ENCODE data around the gene CNPPD1.

The CNPPD1 gene

DNA sequence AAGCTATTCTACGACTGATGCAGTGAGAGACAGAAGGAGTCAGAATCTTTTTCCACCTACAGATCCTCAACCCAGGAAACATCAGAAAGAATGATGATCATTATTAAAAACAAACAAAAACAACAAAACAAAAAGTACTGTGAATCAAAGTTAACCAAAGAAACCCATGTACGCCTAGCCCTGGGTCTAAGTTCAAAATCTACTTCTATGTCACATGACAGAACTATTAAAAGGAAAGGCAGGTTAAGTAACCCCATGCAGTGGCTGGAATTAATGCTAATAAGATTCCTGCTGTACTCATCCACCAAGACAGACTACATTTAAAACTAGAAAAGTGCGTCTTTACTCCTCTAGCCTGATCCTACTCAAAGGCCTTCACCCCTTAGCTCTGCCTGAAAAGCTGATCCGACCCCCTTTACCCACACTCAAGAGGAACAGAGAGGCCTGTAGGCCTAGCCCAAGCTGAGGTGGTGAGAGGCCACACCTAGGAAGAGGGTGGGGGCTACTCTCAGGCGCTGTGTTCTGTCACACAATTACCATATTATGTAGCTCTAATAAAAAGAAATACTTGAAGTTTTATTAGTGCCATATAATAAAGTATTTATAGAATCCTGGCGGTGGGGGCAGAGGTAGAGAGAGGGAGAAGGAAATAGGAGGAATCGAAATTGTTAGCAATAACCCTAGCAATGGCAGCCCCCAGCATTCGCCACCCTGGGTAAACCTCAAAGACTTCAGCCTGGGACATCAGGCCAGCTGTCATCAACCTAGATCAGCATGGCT, 53.2 kb downstream of the CNPPD1 start:
- FAIRE-seq: no peak
- TF ChIP-seq, protein P1, sequence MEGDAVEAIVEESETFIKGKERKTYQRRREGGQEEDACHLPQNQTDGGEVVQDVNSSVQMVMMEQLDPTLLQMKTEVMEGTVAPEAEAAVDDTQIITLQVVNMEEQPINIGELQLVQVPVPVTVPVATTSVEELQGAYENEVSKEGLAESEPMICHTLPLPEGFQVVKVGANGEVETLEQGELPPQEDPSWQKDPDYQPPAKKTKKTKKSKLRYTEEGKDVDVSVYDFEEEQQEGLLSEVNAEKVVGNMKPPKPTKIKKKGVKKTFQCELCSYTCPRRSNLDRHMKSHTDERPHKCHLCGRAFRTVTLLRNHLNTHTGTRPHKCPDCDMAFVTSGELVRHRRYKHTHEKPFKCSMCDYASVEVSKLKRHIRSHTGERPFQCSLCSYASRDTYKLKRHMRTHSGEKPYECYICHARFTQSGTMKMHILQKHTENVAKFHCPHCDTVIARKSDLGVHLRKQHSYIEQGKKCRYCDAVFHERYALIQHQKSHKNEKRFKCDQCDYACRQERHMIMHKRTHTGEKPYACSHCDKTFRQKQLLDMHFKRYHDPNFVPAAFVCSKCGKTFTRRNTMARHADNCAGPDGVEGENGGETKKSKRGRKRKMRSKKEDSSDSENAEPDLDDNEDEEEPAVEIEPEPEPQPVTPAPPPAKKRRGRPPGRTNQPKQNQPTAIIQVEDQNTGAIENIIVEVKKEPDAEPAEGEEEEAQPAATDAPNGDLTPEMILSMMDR (IDR thresholded peaks at IDR 0.05; ENCODE audit: insufficient read depth, missing control alignments): no peak
- DNase-seq (ENCODE audit: insufficient read length, low spot score): no peak

DNA sequence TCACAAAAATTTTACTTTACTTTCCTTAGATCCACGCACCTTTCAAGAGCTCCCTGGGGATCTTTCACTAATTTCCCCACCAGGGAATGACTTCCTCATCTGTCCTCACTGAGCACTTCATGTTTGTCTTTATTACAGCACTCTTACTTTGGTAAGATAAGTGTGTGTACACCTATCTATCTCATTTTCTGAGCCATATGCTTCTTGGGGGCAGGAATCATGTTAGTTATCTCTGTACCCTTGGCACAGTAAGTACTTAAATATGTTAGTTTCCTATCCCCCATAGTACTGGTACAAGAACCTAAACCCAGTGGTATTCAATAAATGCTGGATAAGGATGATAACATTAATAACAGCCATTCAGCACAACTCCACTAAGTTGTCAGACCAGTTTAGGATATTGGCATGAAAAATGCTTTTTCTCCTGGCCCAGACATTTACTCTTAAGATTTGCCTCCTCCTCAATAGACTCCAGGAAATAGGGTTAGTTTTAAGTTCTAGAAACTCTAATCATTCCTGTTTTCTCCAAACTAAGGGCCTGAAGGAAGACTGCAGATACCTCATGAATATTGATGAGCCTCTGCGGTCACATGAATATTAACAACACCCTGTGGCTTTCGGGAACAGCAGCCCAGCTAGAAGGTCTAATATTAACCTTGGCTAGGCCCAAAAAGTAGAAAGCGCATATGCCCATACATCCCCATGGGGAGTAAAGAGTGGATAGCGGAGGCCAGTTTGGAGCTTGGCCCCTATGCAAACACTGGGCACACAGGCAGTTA, 54.3 kb downstream of the CNPPD1 start:
- FAIRE-seq (no peak), DNase-seq (ENCODE audit: insufficient read length, low spot score) (no peak)
- TF ChIP-seq, protein P1 (IDR thresholded peaks at IDR 0.05; ENCODE audit: insufficient read depth, missing control alignments): no peak

All from D721Med (cell line).